MCF 10A (cell line): ENCODE results near the gene CLEC2L. TPM values are rescaled to one million over a fixed set of nuclear protein-coding genes. Genes with fewer than 3 reads are reported as not detected.

Experiments
- BruUV-seq: library from RNA; stranded (reverse); fragments of 400-500 nt; replicated peaks from 2 replicates; lab custom pipeline; 2021; lab: Mats Ljungman, UMichigan
- CTCF ChIA-PET: fragments of 300-600 bp; sonication (Branson Sonifier 250); formaldehyde crosslinking; extraction: SDS; loops from one replicate; lab custom pipeline; 2021; ENCODE audit warnings: antibody characterized with exemption, inconsistent platforms; lab: Yijun Ruan, JAX
- POLR2A ChIA-PET: fragments of 300-600, 350-650 bp; sonication (Branson Sonifier 250); formaldehyde crosslinking; extraction: SDS; loops from one replicate; lab custom pipeline; 2020; ENCODE audit warnings: antibody characterized with exemption, inconsistent platforms; lab: Yijun Ruan, JAX
- DNase-seq: peaks from one replicate; pipeline ENCODE4 v3.0.0-alpha.2; 2018; ENCODE audit not compliant: unreplicated experiment
- H3K27ac Mint-ChIP-seq: one replicate; pipeline ENCODE4 v1.8.0; 2022; ENCODE audit warnings: mild to moderate bottlenecking, low read depth, mixed read lengths; ENCODE audit not compliant: unreplicated experiment
- H3K27me3 Mint-ChIP-seq: one replicate; pipeline ENCODE4 v1.8.0; 2022; ENCODE audit warnings: mixed read lengths; ENCODE audit not compliant: insufficient read depth, unreplicated experiment
- H3K36me3 Mint-ChIP-seq: one replicate; pipeline ENCODE4 v1.8.0; 2022; ENCODE audit warnings: mild to moderate bottlenecking, moderate library complexity, mixed read lengths; ENCODE audit not compliant: insufficient read depth, unreplicated experiment
- H3K4me1 Mint-ChIP-seq: one replicate; pipeline ENCODE4 v1.8.0; 2022; ENCODE audit warnings: mixed read lengths; ENCODE audit not compliant: insufficient read depth, unreplicated experiment
- H3K4me3 Mint-ChIP-seq: one replicate; pipeline ENCODE4 v1.8.0; 2022; ENCODE audit warnings: mild to moderate bottlenecking, moderate library complexity, mixed read lengths; ENCODE audit not compliant: unreplicated experiment
- H3K9me3 Mint-ChIP-seq: one replicate; pipeline ENCODE4 v1.8.0; 2022; ENCODE audit warnings: mixed read lengths; ENCODE audit not compliant: unreplicated experiment
- intact Hi-C: fragments of 100-400 bp; cut with micrococcal nuclease; formaldehyde crosslinking; loops from 2 replicates; pipeline ENCODE4 v1.14.1; 2022
- total RNA-seq: library from RNA; stranded (reverse); gene quantifications from 2 replicates; pipeline ENCODE4 v1.2.3, GENCODE V29; 2022
- TF ChIP-seq, protein P1 (sequence below): fragments of 200-600 bp; IDR thresholded peaks from one replicate; pipeline ENCODE4 v1.8.0; 2022; ENCODE audit warnings: antibody characterized with exemption, mild to moderate bottlenecking; ENCODE audit not compliant: unreplicated experiment

Gene CLEC2L
- total RNA-seq, 1 experiment from 2014 or later: not detected

- no peak overlapping the region for H3K27ac Mint-ChIP-seq
- no peaks in the 10 kb centered on the region for H3K9me3 Mint-ChIP-seq
- no peak overlapping the region for H3K4me3 Mint-ChIP-seq
- peaks cover 17% of the 10 kb centered on the region for H3K27me3 Mint-ChIP-seq
- H3K36me3 Mint-ChIP-seq: no peaks in the 10 kb centered on the region
- intact Hi-C loops: no loop called here
- TF ChIP-seq, protein P1, sequence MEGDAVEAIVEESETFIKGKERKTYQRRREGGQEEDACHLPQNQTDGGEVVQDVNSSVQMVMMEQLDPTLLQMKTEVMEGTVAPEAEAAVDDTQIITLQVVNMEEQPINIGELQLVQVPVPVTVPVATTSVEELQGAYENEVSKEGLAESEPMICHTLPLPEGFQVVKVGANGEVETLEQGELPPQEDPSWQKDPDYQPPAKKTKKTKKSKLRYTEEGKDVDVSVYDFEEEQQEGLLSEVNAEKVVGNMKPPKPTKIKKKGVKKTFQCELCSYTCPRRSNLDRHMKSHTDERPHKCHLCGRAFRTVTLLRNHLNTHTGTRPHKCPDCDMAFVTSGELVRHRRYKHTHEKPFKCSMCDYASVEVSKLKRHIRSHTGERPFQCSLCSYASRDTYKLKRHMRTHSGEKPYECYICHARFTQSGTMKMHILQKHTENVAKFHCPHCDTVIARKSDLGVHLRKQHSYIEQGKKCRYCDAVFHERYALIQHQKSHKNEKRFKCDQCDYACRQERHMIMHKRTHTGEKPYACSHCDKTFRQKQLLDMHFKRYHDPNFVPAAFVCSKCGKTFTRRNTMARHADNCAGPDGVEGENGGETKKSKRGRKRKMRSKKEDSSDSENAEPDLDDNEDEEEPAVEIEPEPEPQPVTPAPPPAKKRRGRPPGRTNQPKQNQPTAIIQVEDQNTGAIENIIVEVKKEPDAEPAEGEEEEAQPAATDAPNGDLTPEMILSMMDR: no peak
- no TSS peak for BruUV-seq
- H3K4me1 Mint-ChIP-seq: no peaks in the 10 kb centered on the region
- no peak for DNase-seq
- ChIA-PET POLR2A (interaction anchor here (1.1 kb wide), 1 partner anchor 27 kb away, joined by 3 read pairs; no protein-coding TSS in a partner anchor), CTCF (interaction anchor here (0.6 to 1.8 kb wide), 2 partner anchors 8 to 43 kb away, joined by 3 to 5 read pairs; no protein-coding TSS in a partner anchor)
These were observed 19.0 kb downstream of the CLEC2L start for GRCh38 chr7:139542308-139543151.

- BruUV-seq: no TSS peak
- CTCF ChIA-PET: interaction anchor here (0.6 to 1.8 kb wide), 2 partner anchors 44 to 52 kb away, joined by 3 to 5 read pairs; no protein-coding TSS in a partner anchor
- H3K27ac Mint-ChIP-seq: no peak overlapping the region
These were observed 20.5 kb downstream of the CLEC2L start for GRCh38 chr7:139543801-139544603.

DNA sequence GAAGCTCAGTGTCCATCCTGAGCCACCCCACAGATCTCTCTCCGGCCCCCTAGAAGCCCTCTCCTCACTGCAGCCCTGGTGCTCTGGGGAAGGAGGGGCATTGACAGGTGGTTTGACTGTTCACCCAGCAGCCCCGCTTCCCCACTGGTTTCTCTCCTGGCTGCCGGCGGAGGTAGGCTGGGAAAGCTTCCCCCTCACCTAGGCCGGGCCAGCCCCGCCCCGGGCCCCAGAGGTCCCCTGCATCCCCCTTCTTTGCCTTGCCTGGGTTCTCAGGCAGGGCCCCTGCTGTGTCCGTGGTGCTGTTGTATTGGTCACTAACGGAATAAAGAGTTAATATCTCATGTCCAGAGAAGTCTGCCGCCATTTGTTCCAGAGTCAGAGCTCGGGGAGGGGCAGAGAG lies 21.2 kb downstream of the CLEC2L start:
- Mint-ChIP-seq H3K4me3 (no peak overlapping the region), H3K4me1 (no peaks in the 10 kb centered on the region), H3K27ac (no peak overlapping the region), H3K27me3 (peaks cover 17% of the 10 kb centered on the region), H3K36me3 (no peaks in the 10 kb centered on the region), H3K9me3 (no peaks in the 10 kb centered on the region)
- ChIA-PET POLR2A (no interaction called here), CTCF (no interaction called here)
- no peak for DNase-seq
- intact Hi-C loops: no loop called here
- TF ChIP-seq, protein P1: no peak
- no TSS peak for BruUV-seq

More at GRCh38 chr7:139543801-139544603, 20.5 kb downstream of the CLEC2L start:
- DNase-seq: no peak
- peaks cover 17% of the 10 kb centered on the region for H3K27me3 Mint-ChIP-seq
- no peaks in the 10 kb centered on the region for H3K36me3 Mint-ChIP-seq
- no peaks in the 10 kb centered on the region for H3K9me3 Mint-ChIP-seq
- TF ChIP-seq, protein P1: no peak
- POLR2A ChIA-PET: no interaction called here
- H3K4me1 Mint-ChIP-seq: no peaks in the 10 kb centered on the region
- intact Hi-C loops: no loop called here
- no peak overlapping the region for H3K4me3 Mint-ChIP-seq
